GF-D8 (cell line): ENCODE results near the gene GJB5.

Experiments
- DNase-seq: peaks from one replicate; lab custom pipeline; 2025; lab: John Stamatoyannopoulos, UW

GJB5 gene

GRCh38 chr1:34776911-34777310 lies 22.1 kb downstream of the GJB5 start:
- no peak for DNase-seq

DNA sequence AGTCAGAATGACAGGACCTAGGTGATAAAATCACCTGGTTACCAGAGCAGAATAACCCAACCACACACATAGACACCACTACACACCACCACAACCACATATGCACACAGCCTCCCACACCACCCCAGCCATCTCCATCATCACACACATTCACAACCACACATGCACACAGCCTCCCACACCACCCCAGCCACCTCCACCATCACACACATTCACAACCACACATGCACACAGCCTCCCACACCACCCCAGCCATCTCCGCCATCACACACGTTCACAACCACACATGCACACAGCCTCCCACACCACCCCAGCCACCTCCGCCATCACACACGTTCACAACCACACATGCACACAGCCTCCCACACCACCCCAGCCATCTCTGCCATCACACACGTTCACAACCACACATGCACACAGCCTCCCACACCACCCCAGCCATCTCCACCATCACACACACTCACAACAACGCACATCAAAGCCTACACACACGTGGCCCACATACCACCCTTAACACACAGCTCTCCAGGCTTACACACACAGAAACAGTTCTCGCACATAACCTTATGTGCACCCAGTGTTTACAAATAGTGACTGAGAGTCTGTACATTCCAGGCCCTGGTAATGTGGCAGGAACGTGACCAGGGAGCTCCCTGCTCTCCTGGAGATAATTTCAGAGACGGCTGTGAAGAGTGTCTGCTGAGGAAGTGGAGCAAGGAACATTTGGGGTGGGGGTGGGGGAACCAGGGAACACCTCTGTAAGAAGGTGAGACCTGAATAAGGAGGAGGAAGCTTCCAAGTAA lies 22.9 kb downstream of the GJB5 start:
- no peak for DNase-seq

GRCh38 chr1:34778381-34778780 lies 23.5 kb downstream of the GJB5 start:
- no peak for DNase-seq

- DNase-seq: no peak
Observed at GRCh38 chr1:34779005-34779404, 24.2 kb downstream of the GJB5 start.

DNA sequence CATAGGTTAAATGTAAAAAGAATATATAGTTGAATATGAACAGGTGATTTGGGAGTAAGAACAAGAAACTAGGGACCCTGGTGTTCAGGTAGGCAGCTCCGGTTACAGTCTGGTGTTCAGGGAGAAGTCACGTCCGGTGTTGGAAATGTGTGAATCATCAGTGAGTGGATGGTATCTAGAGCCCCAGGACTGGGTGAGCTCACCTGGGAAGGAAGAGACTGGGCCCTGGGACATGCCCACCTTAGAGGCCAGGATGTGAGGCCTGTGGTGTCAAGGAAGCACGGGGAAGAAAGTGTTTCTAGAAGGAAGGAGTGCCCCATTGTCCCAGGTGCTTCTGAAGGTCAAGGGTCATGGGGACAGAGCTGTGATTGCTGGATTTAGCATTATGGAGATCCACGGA lies 24.7 kb downstream of the GJB5 start:
- DNase-seq: no peak

DNA sequence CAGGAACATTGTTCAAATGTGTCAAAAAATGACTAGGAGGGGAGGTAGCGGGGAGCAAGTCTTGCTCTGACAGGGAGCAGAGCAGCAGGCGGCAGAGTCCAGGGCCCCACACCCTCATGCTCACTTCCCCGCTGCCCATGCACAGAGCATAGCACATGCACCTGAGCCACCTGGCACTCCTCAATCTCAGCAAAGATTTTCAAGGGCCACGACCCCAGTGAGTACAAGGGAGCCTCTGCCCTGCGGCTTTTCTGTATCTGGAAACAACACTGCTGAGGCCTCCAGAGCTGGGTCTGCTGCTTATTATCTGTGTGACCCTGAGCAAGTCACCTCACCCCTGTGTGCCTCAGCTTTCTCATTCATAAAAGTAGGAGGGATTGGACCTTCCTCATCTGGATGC lies 25.1 kb downstream of the GJB5 start:
- no peak for DNase-seq

GRCh38 chr1:34780528-34780927 lies 25.7 kb downstream of the GJB5 start:
- DNase-seq: no peak

DNA sequence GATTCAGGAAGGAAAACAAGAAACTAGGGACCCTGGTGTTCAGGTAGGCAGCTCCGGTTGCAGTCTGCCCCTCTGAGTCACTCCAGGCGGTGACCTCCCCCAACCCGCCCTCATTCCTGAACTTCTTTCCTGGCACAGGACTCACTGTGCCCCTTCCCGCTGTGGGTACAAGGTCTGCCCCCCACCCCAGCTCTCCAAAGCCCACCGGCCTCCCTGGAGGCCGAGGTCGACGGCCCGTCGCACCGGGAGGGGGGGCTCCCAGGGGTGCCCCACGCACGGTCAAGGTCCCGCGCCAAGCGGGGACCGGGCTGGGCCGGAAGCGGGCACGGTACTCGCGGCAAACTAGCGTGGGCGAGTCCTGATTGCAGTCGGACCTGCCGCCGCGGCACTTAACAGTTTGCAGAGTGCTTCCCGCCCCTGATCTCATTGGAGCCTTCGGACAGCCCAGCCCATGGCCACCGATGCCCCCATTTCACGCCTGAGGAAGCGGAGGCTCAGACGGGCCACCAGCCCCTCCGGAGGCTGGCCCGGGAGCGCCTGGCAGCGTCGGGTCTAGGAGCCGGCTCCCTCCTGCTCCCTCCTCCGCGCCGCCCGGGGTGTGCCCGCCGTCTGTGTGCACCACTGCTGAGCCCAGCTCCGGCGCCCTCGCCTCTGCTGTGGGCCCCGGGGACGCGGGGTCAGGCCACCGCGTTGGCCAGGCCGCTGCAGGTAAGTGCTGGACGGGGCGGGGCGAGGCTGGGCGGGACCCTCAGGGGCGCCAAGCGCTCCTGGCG lies 26.4 kb downstream of the GJB5 start, which contains the start of gene GJB3:
Gene GJB3 (plus strand): TSS at position 144 of the 773 bp plus-strand sequence. CDS start 3,549 bp downstream, outside the sequence.
- no peak for DNase-seq

- DNase-seq: no peak
Observed at GRCh38 chr1:34781844-34782391, 27.1 kb downstream of the GJB5 start.

GRCh38 chr1:34784751-34785221 lies 29.9 kb downstream of the GJB5 start:
- DNase-seq: no peak

DNA sequence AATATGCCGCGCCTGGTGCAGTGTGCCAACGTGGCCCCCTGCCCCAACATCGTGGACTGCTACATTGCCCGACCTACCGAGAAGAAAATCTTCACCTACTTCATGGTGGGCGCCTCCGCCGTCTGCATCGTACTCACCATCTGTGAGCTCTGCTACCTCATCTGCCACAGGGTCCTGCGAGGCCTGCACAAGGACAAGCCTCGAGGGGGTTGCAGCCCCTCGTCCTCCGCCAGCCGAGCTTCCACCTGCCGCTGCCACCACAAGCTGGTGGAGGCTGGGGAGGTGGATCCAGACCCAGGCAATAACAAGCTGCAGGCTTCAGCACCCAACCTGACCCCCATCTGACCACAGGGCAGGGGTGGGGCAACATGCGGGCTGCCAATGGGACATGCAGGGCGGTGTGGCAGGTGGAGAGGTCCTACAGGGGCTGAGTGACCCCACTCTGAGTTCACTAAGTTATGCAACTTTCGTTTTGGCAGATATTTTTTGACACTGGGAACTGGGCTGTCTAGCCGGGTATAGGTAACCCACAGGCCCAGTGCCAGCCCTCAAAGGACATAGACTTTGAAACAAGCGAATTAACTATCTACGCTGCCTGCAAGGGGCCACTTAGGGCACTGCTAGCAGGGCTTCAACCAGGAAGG lies 30.5 kb downstream of the GJB5 start:
- no peak for DNase-seq

GRCh38 chr1:34785875-34786470 lies 31.1 kb downstream of the GJB5 start:
- no peak for DNase-seq

DNA sequence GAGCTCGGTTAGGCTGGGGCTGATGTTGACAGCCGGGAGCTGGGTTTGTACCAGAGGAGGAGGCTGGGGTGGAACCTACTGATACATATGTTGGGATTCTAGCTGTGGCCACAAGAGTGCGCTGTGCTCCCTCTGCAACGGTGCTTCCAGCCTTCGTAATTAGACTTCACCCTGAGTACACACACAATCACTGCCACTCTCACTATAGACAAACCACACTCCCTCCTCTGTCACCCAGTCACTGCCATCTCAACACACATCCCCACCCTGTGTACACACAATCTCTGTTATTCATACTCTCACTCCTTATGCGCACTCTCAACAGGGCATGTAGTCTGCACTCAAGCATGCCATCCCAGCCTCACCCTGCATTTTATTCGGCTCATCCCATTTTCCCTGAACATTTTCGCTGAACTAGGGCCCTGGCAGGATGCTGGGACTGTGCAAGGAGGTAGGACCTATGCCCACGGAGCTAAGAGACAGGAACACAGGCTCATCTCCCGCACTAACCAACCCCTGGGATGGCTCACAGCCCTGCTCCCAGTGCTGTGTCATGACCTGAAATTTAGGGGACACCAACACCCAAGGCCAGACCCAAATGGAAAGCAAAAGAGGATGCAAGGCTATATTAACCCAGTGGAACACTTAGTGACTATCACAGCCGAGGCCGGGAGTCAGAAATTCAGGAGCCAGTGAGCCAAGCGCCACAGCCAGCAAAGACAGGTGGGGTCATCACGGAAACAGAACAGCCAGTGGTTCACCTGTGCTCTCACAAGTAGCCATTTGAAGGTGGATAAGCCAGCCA lies 31.9 kb downstream of the GJB5 start:
- DNase-seq: peak; percentile 12

GRCh38 chr1:34787461-34788420 lies 32.9 kb downstream of the GJB5 start:
- no peak for DNase-seq

- DNase-seq: no peak
Observed at GRCh38 chr1:34790985-34791384, 36.1 kb downstream of the GJB5 start.

DNA sequence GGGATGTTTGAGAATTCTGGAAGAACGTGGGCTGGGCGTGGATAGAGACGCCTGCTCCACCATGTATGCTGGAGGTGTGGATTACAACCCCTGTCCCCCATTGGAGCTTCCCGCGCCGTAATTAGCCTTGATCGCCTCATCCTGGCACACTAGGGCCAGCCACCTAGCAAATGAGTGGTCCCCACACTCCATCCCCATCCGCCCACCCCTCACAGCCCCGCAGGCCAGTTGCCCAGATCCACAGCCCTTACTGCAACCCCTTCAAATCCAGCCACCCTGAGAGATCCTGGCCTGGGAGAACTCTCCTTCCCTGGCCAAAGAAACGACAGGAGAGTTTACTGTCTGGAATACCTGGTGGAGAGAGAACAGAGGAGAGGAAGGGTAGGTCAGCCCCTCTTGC lies 37.6 kb downstream of the GJB5 start:
- no peak for DNase-seq

DNA sequence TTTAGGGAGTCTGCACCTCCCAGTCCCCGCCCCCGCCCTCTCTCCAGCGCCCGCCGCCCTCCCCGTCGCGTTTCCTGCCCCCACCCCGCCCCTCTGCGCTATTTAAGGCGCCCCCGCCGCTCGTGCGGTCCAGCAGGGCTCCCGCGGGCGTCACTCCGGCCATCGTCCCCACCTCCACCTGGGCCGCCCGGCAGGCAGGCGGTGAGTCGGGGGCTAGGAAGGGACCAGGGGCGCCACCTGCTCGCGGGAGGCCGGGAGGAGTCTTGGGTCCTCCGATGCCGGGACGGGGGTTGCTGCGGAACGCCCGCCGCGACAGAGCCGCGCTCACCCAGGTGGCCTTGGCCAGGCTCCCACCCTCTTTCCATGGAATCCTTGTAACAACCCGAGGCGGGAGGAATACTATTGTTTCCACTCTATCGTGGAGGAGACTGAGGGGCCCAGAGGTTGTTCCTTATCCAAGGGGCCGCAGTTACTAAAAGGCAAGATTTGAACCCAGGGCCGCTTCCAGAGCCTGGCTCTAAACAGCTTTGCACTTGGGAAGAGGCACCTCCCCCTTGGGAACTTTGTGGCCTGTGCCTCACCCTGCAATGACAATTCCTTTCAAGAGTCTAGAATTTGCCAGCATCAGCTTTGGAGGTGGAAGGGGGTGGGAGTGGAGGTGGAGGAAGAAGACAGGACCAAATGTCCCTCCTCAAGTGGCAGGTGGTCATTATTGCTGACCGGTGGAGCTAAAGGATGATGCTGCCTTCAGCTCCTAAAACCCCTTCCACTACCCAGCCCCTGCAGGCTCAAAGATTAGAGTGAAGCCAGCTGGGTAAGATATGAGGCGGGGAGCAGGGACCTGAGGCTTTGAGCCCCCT lies 38.3 kb downstream of the GJB5 start, which contains the start of gene GJA4:
Gene GJA4 (plus strand): TSS at position 132 of the 860 bp plus-strand sequence. CDS start 1,215 bp downstream, outside the sequence.
- DNase-seq: no peak

- no peak for DNase-seq
Observed at GRCh38 chr1:34794001-34794789, 39.3 kb downstream of the GJB5 start.
